GM23338 (cell line): ENCODE data around the gene MLPH. TPM values are rescaled to one million over a fixed set of nuclear protein-coding genes. Genes with fewer than 3 reads are reported as not detected.

Experiments
- ATAC-seq: fragments of 200-7000 bp; cut with Tn5 transposase; 3 replicates; pipeline ENCODE4 v1.9.1; 2020
- DNase-seq: peaks from one replicate; pipeline ENCODE4 v3.0.0-alpha.2; 2015; ENCODE audit warnings: low spot score
- H2AFZ ChIP-seq: fragments of 200-600 bp; sonication (generic); 2 replicates; pipeline ENCODE4 v1.8.0; 2016; ENCODE audit warnings: antibody characterized with exemption, mild to moderate bottlenecking, moderate library complexity
- H3F3A ChIP-seq: fragments of 200-600 bp; sonication (generic); replicated peaks from 2 replicates; pipeline ENCODE4 v1.8.0; 2017; ENCODE audit warnings: antibody characterized with exemption, mixed run types, low read depth
- H3K27ac ChIP-seq: fragments of 200-600 bp; sonication (generic); 2 replicates; pipeline ENCODE4 v1.6.1; 2016; ENCODE audit warnings: low read depth
- H3K27me3 ChIP-seq: fragments of 200-600 bp; sonication (generic); 2 replicates; pipeline ENCODE4 v1.8.0; 2016; ENCODE audit warnings: mild to moderate bottlenecking, mixed run types, moderate library complexity; ENCODE audit not compliant: insufficient read depth
- H3K36me3 ChIP-seq: fragments of 200-600 bp; sonication (generic); 2 replicates; pipeline ENCODE4 v1.8.0; 2016; ENCODE audit warnings: mild to moderate bottlenecking; ENCODE audit not compliant: insufficient read depth
- H3K4me1 ChIP-seq: fragments of 200-600 bp; sonication (generic); 2 replicates; pipeline ENCODE4 v1.8.0; 2016; ENCODE audit warnings: mild to moderate bottlenecking, moderate library complexity; ENCODE audit not compliant: insufficient read depth
- H3K4me2 ChIP-seq: fragments of 200-600 bp; sonication (generic); 2 replicates; pipeline ENCODE4 v1.7.1; 2017; ENCODE audit warnings: mixed run types
- H3K4me3 ChIP-seq: fragments of 200-600 bp; sonication (generic); 2 replicates; pipeline ENCODE4 v1.6.1; 2016; ENCODE audit warnings: mixed run types
- H3K79me2 ChIP-seq: fragments of 200-600 bp; sonication (generic); replicated peaks from 2 replicates; pipeline ENCODE4 v1.8.0; 2017; ENCODE audit warnings: mild to moderate bottlenecking; ENCODE audit not compliant: insufficient read depth
- H3K9me2 ChIP-seq: fragments of 200-600 bp; sonication (generic); 2 replicates; pipeline ENCODE4 v1.8.0; 2017; ENCODE audit not compliant: insufficient read depth
- H4K20me1 ChIP-seq: fragments of 200-600 bp; sonication (generic); replicated peaks from 2 replicates; pipeline ENCODE4 v1.8.0; 2017; ENCODE audit warnings: mild to moderate bottlenecking; ENCODE audit not compliant: insufficient read depth
- H3K27ac Mint-ChIP-seq: 2 replicates; pipeline ENCODE4 v1.8.0; 2020; ENCODE audit warnings: inconsistent platforms, mild to moderate bottlenecking, moderate library complexity, mixed read lengths
- H3K27me3 Mint-ChIP-seq: 3 replicates; pipeline ENCODE4 v1.8.0; 2022; ENCODE audit warnings: low read depth, mild to moderate bottlenecking, moderate library complexity, mixed read lengths, inconsistent platforms; ENCODE audit not compliant: insufficient read depth, poor library complexity
- H3K36me3 Mint-ChIP-seq: 3 replicates; pipeline ENCODE4 v1.8.0; 2021; ENCODE audit warnings: low read depth, mild to moderate bottlenecking, inconsistent platforms, moderate library complexity, mixed read lengths
- H3K4me1 Mint-ChIP-seq: 3 replicates; pipeline ENCODE4 v1.8.0; 2020; ENCODE audit warnings: mild to moderate bottlenecking, inconsistent platforms, mixed read lengths
- H3K4me3 Mint-ChIP-seq: 3 replicates; pipeline ENCODE4 v1.8.0; 2021; ENCODE audit warnings: moderate library complexity, mild to moderate bottlenecking, inconsistent platforms, mixed read lengths
- H3K9me3 Mint-ChIP-seq: 3 replicates; pipeline ENCODE4 v1.8.0; 2020; ENCODE audit warnings: moderate library complexity, mild to moderate bottlenecking, inconsistent platforms, mixed read lengths
- EZH2 ChIP-seq: fragments of 200-600 bp; sonication (generic); IDR thresholded peaks from one replicate; pipeline ENCODE4 v1.8.0; 2017; ENCODE audit warnings: antibody characterized with exemption, mild to moderate bottlenecking, low read depth; ENCODE audit not compliant: unreplicated experiment
- JUNB ChIP-seq: IDR thresholded peaks from one replicate; pipeline ENCODE4 v1.6.1; 2016; ENCODE audit warnings: antibody characterized with exemption; ENCODE audit not compliant: unreplicated experiment
- NANOG ChIP-seq: IDR thresholded peaks from 2 replicates; pipeline ENCODE4 v1.6.1; 2016; ENCODE audit warnings: antibody characterized with exemption, borderline replicate concordance
- POLR2AphosphoS5 ChIP-seq: IDR thresholded peaks from 2 replicates; pipeline ENCODE4 v1.6.1; 2016; ENCODE audit warnings: antibody characterized with exemption, low read depth
- STAT1 ChIP-seq: IDR thresholded peaks from one replicate; pipeline ENCODE4 v1.6.1; 2016; ENCODE audit warnings: antibody characterized with exemption; ENCODE audit not compliant: unreplicated experiment
- ZNF114 ChIP-seq: fragments of 250-450 bp; sonication (Bioruptor Pico); IDR thresholded peaks from 2 replicates; pipeline ENCODE4 v1.5.0; 2020; ENCODE audit warnings: mild to moderate bottlenecking, moderate library complexity
- ZNF331 ChIP-seq: fragments of 250-450 bp; sonication (Bioruptor Pico); IDR thresholded peaks from 2 replicates; pipeline ENCODE4 v1.5.0; 2020; ENCODE audit warnings: low read depth, mild to moderate bottlenecking, moderate library complexity
- polyA plus RNA-seq: library from polyadenylated mRNA; unstranded; fragments of >200 nt; fragmentation: Nextera tagmentation; extraction: Ambion mirVana; gene quantifications from 2 replicates; pipeline ENCODE4 v1.2.1, GENCODE V29; 2016
- total RNA-seq: library from RNA; depleted of rRNA; stranded (reverse); fragments of >200 nt; shearing (Covaris generic); gene quantifications from 2 replicates; pipeline ENCODE4 v1.2.3, GENCODE V29; 2014
- TF ChIP-seq, protein P1 (sequence below), 2 experiments: fragments of 200-600 bp in 1 of 2; sonication (generic) in 1 of 2; conservative IDR thresholded peaks; 2 replicates each; pipeline versions ENCODE4 v1.5.1 to v1.6.1; 2016 to 2017; ENCODE audit warnings: antibody characterized with exemption in 2 of 2, low read depth in 2 of 2, mild to moderate bottlenecking in 2 of 2, moderate library complexity in 1 of 2
- TF ChIP-seq, protein P2 (sequence below): fragments of 250-450 bp; sonication (Bioruptor Pico); IDR thresholded peaks from 2 replicates; pipeline ENCODE4 v1.5.0; 2020; ENCODE audit warnings: mild to moderate bottlenecking, moderate library complexity
- TF ChIP-seq, protein P3 (sequence below): IDR thresholded peaks from 2 replicates; pipeline ENCODE4 v1.6.1; 2016; ENCODE audit warnings: antibody characterized with exemption
- TF ChIP-seq, protein P4 (sequence below): IDR thresholded peaks from one replicate; pipeline ENCODE4 v1.6.1; 2018; ENCODE audit warnings: antibody characterized with exemption; ENCODE audit not compliant: unreplicated experiment

MLPH gene
- total and polyA plus RNA-seq, 2 experiments from 2014 or later: 13.6 to 16.5 TPM

DNA sequence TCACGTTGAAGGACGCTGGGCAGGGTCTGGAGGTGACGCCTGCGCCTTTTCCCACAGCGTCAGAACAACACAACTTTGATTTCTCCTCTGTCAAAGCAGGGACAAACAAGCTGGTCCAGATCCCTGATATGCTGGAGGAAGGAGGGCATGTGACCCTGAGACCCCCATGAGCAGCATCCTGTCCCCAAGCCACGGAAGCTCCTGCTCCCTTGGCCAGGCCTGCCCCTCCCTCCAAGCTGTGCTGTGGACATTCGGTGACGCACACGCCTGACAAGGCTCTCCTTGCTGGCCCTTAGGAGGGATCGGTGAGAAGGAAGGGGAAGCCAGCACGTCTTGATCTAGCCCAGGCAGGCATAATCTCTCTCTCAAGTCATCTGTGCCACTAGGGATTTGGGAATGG lies 11.3 kb downstream of the MLPH start:
- H3K27ac ChIP-seq: no peak overlapping the region
- H4K20me1 ChIP-seq: no peaks in the 10 kb centered on the region
- no peak overlapping the region for H2AFZ ChIP-seq
- no peaks in the 10 kb centered on the region; the same call in 1 of the 2 replicates for H3K4me1 ChIP-seq
- ATAC-seq (no peak), DNase-seq (no peak)
- TF ChIP-seq, protein P1, sequence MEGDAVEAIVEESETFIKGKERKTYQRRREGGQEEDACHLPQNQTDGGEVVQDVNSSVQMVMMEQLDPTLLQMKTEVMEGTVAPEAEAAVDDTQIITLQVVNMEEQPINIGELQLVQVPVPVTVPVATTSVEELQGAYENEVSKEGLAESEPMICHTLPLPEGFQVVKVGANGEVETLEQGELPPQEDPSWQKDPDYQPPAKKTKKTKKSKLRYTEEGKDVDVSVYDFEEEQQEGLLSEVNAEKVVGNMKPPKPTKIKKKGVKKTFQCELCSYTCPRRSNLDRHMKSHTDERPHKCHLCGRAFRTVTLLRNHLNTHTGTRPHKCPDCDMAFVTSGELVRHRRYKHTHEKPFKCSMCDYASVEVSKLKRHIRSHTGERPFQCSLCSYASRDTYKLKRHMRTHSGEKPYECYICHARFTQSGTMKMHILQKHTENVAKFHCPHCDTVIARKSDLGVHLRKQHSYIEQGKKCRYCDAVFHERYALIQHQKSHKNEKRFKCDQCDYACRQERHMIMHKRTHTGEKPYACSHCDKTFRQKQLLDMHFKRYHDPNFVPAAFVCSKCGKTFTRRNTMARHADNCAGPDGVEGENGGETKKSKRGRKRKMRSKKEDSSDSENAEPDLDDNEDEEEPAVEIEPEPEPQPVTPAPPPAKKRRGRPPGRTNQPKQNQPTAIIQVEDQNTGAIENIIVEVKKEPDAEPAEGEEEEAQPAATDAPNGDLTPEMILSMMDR (conservative IDR thresholded peaks at IDR 0.05; ENCODE audit: low read depth in 2 of 2): no peak
- TF ChIP-seq, protein P2, sequence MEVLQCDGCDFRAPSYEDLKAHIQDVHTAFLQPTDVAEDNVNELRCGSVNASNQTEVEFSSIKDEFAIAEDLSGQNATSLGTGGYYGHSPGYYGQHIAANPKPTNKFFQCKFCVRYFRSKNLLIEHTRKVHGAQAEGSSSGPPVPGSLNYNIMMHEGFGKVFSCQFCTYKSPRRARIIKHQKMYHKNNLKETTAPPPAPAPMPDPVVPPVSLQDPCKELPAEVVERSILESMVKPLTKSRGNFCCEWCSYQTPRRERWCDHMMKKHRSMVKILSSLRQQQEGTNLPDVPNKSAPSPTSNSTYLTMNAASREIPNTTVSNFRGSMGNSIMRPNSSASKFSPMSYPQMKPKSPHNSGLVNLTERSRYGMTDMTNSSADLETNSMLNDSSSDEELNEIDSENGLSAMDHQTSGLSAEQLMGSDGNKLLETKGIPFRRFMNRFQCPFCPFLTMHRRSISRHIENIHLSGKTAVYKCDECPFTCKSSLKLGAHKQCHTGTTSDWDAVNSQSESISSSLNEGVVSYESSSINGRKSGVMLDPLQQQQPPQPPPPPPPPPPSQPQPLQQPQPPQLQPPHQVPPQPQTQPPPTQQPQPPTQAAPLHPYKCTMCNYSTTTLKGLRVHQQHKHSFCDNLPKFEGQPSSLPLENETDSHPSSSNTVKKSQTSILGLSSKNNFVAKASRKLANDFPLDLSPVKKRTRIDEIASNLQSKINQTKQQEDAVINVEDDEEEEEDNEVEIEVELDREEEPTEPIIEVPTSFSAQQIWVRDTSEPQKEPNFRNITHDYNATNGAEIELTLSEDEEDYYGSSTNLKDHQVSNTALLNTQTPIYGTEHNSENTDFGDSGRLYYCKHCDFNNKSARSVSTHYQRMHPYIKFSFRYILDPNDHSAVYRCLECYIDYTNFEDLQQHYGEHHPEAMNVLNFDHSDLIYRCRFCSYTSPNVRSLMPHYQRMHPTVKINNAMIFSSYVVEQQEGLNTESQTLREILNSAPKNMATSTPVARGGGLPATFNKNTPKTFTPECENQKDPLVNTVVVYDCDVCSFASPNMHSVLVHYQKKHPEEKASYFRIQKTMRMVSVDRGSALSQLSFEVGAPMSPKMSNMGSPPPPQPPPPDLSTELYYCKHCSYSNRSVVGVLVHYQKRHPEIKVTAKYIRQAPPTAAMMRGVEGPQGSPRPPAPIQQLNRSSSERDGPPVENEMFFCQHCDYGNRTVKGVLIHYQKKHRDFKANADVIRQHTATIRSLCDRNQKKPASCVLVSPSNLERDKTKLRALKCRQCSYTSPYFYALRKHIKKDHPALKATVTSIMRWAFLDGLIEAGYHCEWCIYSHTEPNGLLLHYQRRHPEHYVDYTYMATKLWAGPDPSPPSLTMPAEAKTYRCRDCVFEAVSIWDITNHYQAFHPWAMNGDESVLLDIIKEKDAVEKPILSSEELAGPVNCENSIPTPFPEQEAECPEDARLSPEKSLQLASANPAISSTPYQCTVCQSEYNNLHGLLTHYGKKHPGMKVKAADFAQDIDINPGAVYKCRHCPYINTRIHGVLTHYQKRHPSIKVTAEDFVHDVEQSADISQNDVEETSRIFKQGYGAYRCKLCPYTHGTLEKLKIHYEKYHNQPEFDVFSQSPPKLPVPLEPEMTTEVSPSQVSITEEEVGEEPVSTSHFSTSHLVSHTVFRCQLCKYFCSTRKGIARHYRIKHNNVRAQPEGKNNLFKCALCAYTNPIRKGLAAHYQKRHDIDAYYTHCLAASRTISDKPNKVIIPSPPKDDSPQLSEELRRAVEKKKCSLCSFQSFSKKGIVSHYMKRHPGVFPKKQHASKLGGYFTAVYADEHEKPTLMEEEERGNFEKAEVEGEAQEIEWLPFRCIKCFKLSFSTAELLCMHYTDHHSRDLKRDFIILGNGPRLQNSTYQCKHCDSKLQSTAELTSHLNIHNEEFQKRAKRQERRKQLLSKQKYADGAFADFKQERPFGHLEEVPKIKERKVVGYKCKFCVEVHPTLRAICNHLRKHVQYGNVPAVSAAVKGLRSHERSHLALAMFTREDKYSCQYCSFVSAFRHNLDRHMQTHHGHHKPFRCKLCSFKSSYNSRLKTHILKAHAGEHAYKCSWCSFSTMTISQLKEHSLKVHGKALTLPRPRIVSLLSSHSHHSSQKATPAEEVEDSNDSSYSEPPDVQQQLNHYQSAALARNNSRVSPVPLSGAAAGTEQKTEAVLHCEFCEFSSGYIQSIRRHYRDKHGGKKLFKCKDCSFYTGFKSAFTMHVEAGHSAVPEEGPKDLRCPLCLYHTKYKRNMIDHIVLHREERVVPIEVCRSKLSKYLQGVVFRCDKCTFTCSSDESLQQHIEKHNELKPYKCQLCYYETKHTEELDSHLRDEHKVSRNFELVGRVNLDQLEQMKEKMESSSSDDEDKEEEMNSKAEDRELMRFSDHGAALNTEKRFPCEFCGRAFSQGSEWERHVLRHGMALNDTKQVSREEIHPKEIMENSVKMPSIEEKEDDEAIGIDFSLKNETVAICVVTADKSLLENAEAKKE (CRISPR knock-in tag): no peak
- TF ChIP-seq JUNB: no peak
- TF ChIP-seq, protein P3, sequence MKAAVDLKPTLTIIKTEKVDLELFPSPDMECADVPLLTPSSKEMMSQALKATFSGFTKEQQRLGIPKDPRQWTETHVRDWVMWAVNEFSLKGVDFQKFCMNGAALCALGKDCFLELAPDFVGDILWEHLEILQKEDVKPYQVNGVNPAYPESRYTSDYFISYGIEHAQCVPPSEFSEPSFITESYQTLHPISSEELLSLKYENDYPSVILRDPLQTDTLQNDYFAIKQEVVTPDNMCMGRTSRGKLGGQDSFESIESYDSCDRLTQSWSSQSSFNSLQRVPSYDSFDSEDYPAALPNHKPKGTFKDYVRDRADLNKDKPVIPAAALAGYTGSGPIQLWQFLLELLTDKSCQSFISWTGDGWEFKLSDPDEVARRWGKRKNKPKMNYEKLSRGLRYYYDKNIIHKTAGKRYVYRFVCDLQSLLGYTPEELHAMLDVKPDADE: no peak
- TF ChIP-seq STAT1: no peak
- no peak for TF ChIP-seq EZH2
- TF ChIP-seq, protein P4, sequence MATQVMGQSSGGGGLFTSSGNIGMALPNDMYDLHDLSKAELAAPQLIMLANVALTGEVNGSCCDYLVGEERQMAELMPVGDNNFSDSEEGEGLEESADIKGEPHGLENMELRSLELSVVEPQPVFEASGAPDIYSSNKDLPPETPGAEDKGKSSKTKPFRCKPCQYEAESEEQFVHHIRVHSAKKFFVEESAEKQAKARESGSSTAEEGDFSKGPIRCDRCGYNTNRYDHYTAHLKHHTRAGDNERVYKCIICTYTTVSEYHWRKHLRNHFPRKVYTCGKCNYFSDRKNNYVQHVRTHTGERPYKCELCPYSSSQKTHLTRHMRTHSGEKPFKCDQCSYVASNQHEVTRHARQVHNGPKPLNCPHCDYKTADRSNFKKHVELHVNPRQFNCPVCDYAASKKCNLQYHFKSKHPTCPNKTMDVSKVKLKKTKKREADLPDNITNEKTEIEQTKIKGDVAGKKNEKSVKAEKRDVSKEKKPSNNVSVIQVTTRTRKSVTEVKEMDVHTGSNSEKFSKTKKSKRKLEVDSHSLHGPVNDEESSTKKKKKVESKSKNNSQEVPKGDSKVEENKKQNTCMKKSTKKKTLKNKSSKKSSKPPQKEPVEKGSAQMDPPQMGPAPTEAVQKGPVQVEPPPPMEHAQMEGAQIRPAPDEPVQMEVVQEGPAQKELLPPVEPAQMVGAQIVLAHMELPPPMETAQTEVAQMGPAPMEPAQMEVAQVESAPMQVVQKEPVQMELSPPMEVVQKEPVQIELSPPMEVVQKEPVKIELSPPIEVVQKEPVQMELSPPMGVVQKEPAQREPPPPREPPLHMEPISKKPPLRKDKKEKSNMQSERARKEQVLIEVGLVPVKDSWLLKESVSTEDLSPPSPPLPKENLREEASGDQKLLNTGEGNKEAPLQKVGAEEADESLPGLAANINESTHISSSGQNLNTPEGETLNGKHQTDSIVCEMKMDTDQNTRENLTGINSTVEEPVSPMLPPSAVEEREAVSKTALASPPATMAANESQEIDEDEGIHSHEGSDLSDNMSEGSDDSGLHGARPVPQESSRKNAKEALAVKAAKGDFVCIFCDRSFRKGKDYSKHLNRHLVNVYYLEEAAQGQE: no peak
- no peak for TF ChIP-seq ZNF331
- no peak for TF ChIP-seq NANOG
- TF ChIP-seq ZNF114 (CRISPR knock-in tag): no peak
- TF ChIP-seq POLR2AphosphoS5: no peak
- H3K4me2 ChIP-seq: no peak overlapping the region
- Mint-ChIP-seq H3K9me3 (peaks cover 3% of the 10 kb centered on the region; the same call in 1 of the 3 replicates), H3K27ac (no peak overlapping the region), H3K27me3 (peaks cover 6% of the 10 kb centered on the region), H3K36me3 (peaks cover 19% of the 10 kb centered on the region), H3K4me3 (no peak overlapping the region), H3K4me1 (peaks cover 25% of the 10 kb centered on the region)
- H3K4me3 ChIP-seq: no peak overlapping the region
- H3K79me2 ChIP-seq: no peaks in the 10 kb centered on the region
- H3K36me3 ChIP-seq: peaks cover 1% of the 10 kb centered on the region; the same call in 1 of the 2 replicates
- H3K27me3 ChIP-seq: no peaks in the 10 kb centered on the region
- H3F3A ChIP-seq: no peaks in the 10 kb centered on the region
- H3K9me2 ChIP-seq: no peaks in the 10 kb centered on the region
